ENCODE measurements around the gene NDFIP2.
A peak's percentile ranks its signal among the peaks of the same experiment; 100 is the strongest.

Gene NDFIP2

DNA sequence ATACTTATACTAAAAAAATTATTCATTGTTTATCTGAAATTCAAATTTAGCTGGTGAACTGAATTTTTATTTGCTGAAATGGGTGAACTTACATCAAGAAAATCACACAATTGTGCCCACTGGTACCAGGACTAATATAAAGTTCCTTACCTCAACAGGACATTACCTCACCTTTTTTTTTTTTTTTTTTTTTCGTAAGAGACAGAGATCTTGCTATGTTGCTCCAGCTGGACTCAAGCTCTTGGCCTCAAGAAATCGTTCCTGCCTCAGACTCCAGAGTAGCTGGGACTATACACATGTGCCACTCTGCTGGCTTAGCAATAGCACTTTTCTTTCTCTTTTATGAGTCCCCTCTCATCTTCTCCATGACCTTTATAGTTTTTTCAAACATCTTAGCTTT, 22.5 kb upstream of the NDFIP2 start:
- DNase-seq (ENCODE audit: low spot score): no peak

DNA sequence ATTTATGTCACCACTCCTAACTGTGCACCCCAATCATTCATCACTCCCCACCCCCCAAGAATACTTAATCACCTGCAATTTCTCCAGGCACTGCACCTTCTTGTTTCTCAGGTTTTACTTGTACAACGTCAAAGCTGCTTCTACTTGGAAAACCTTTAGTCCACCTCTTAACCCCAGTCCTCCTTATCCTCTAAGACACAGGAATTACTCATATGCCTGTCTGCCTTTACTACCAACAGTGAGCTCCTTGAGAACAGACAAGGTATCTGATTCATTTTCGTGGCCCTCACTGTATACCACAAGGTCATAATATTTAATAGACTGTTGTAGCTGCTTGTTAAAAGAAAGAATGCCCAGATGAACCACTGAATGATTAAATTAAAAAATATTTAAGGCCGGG, 21.0 kb upstream of the NDFIP2 start:
- DNase-seq (ENCODE audit: low spot score): no peak

DNA sequence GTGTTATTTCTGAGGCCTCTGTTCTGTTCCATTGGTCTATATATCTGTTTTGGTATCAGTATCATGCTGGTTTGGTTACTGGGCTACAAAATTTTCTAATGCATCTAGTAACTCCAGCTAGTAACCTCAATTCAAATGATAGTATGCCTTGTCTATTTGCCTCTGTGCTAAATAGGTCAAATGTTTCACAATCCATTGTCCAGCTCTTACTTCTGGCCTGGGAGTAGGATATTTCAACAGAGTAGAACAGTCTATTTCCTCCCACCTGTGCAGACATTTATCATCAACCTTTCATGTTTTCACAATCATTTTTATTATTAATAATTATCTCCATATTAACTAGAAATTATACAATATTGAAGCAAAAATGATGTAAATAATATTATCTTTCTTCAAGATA, 18.1 kb upstream of the NDFIP2 start:
- no peak for DNase-seq (ENCODE audit: low spot score)

DNA sequence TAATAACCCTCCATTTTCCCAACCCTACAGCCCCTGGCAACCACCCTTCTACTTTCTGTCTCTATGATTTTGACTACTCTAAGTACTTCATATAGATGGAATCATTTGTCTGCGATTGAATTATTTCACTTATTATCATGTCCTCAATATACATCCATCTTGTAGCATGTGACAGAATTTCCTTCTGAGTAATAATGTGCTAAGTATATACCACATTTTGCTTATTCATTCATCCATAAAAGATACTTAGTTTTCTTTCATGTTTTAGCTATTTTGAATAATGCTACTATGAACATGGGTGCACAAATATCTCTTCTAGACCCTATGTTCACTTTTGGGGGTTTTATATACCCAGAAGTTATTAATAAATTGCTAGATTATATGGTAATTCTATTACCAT, 17.4 kb upstream of the NDFIP2 start:
- no peak for DNase-seq (ENCODE audit: low spot score)

DNA sequence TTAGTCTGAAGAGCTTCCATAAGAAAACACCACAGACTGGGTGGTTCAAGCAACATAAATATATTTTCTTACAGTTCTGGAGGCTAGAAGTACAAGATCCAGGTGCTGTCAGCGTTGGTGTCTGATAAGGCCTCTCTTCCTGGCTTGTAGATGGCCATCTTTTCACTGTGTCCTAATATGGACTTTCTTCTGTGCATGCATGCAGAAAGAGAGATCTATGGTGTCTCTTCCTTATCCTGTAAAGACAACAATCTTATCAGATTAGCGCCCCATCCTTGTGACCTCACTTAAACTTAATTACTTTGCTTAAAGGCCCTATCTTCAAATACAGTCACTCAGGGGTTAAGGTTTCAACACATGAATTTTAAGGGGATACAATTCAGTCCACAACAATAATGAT, 14.1 kb upstream of the NDFIP2 start:
- no peak for DNase-seq (ENCODE audit: low spot score)

DNA sequence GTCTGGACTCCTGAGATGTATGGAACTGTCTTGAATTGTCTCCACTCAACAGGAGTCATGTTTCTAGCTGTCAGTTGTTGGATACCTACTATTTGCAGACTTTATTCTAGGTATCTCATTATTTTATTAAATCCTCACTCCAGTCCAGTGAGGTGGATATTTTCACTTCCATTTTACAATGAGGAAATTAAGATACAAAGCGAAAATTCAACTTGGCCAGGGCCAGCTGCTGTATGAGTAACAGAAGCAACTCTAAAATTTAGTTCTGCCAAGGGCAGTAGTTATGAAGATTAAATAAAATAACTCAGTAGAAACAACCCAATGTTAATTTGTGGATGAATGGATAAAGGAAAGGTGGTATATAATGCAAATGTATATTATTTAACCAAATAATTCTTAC, 12.6 kb upstream of the NDFIP2 start:
- no peak for DNase-seq (ENCODE audit: low spot score)

DNA sequence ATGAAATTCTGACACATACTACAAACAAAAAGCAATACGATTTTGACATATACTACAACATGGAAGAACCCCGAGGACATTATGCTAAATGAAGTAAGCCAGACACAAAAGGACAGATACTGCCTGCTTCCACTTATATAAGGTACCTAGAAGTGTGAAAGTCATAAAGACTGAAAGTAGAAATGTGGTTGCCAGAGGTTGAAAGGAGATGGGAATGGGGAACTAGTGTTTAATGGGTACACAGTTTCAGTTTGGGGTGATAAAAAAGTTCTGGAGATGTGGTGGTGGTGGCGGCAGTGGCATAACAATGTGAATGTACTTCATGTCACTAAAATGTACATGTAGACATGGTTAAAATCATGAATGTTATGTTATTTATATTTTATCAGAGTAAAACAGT, 12.1 kb upstream of the NDFIP2 start:
- DNase-seq (ENCODE audit: low spot score): no peak

DNA sequence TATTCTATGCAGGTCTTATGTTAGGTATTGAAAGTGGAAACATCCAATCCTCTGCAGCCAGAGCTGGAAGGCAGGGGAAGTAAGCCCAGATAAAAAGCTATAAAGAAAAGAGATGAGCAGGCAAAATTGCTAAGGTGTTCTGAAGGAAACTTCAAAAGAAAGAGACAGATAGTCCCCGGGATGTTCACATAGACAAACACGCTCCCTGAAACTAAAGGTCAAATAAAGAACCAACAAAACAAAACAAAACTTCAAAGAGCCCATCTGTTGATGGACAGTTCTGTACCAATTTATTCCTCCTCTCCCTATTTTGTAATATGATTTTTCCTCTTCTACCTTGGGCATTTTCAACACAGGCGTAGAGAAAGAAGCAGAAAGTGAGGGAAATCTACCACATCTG, 11.3 kb upstream of the NDFIP2 start:
- no peak for DNase-seq (ENCODE audit: low spot score)

DNA sequence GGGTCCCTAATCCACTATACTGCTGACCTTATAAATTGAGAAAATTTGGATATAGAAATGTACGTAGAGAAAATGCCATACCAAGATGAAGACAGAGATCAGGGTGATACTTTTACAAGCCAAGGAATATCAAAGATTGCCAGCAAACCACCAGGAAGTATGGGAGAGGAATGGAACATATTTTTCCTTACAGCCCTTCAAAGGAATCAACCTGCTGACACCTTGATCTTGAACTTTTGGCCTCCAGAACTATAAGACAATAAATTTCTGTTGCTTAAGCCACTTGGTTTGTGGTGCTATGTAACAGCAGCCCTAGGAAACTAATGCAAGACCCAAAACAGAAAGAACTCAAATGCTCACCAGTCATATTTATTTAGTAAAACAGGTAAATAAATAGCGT, 10.3 kb upstream of the NDFIP2 start:
- no peak for DNase-seq (ENCODE audit: low spot score)

DNA sequence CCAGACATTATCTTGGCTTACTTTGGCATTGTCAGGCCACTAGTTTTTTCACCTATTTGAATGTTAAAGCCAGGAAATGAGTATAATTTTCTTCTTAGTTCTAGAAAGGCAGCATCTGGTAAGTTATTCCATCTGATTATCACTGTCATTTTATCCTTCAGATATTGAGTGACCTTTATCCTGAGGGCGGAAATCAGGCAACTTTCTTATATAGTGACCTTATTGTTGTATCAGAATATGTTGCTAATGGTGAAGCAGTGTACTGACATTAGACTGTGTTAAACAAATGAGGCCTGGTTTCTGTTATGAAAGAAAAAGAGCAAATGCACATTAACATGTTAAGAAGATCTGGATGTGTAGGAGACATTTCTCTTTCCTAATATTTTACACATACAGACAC, 5.4 kb upstream of the NDFIP2 start:
- no peak for DNase-seq (ENCODE audit: low spot score)

DNA sequence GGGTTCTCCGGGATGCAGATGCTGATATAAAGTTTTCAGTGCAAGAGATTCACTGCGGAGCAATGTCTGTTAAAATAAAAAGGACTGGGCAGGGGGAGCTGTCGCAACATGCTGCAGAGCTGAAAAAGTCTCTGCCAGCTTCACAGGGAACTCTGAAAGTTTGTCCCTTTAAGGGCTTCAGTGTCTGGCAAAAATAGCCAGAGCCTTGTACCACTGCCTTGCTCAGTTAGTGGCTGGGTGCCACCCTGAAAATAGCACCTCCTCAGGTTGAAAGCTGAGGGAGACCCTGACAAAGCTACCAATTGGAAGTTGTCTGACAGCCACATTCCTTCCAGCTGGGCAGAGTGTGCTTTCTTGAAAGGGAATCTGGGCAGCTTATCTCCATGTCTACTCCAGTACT, 3.0 kb upstream of the NDFIP2 start:
- DNase-seq (ENCODE audit: low spot score): no peak

DNA sequence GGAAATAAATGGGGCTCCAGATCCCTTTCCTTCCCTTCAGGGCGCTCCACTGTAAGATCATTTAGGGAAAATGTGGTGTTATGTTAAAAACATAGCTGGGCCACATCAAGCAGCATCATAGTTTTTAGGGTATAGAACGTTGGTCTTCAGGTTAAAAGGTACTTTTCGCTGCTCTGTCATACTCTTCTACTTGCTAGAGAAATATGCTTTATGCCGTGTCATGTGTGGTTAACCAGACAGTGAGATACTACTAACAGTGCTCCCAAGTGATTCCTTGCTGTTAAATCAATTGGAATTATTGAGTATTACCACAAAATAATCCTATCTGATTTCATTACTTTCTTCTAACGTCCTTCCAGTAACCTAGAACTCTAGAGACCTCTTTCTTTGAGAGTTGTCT, 1.1 kb upstream of the NDFIP2 start:
- no peak for DNase-seq (ENCODE audit: low spot score)

DNA sequence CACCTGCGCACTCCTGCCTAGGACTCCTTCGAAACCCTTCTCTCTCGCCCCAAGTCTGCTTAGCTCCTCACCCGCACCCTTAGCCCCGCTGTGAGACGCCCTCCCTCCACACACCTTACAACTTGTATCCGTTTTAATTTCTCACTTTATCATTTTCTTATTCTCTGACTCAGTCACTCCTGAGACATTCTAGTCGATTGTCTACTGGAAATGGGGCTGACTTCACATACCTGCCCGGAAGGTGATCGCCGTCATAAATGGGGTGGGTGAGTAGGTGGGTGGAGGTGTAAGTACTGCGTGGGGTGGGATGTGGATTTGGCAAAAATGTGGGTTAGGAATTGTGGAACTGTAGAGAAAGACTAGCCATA, 714 bp downstream of the NDFIP2 start:
- peak; percentile 30 for DNase-seq (ENCODE audit: low spot score)

DNA sequence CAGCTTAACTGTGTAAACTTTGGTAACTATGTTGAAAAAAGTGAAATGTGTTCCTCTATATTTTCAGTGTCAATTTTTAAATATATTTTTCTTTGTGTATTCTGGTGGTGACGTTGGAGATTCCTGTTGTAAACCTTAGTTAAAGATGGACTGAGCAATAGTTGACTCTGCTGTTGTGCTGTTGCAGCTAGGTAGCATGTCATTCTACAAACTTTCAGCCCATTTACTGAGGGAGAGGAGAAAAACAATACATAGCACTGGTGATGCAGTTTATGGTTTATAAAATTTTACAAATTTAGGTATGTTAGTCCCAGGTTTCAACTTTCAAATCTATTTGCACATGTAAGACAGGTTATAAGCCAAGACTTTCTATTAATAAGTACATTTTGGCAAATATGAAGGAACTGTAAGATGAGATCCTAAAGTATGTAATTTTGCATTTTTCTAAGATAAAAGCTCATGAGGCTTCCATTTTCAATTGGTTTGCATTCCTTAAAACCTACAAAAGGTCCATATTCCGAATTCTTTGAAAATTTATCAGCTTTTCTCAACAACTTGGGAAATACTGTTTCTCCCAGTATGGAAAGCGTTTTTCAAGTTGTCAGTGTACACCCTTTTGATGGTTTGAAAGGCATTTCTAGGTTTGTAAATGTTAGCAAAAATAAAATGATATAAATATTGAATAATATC, 1.5 kb downstream of the NDFIP2 start:
- peak; percentile 49 for DNase-seq (ENCODE audit: low spot score)

DNA sequence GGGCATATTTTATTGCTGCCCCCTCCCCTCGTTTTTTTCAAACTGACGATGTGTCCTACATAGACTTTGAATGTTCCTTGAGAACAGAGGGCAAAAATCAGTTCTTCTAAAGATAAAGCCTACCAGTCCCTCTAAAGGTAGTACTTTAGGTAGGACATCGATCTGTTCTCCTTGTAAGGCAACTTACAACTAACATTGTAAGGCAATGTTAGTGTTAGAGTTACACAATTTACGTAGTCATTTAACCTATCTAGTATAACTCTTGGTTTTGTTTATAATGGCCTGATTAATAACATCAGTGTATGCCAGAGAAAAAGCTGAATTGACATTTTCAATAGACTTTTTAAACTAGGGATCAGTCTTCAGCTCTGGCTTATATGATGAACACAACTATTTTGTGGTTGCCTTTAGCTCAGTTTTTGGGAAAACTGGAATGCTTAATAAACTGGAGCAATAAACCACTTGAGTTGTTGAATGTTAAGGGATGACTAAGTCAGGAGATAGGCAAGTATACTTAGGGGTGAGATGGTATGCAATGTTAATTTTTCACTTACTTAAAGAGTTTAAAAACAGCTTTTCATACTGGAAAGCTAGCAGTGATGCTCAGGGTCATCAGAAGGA, 2.2 kb downstream of the NDFIP2 start:
- peak; percentile 20 for DNase-seq (ENCODE audit: low spot score)

DNA sequence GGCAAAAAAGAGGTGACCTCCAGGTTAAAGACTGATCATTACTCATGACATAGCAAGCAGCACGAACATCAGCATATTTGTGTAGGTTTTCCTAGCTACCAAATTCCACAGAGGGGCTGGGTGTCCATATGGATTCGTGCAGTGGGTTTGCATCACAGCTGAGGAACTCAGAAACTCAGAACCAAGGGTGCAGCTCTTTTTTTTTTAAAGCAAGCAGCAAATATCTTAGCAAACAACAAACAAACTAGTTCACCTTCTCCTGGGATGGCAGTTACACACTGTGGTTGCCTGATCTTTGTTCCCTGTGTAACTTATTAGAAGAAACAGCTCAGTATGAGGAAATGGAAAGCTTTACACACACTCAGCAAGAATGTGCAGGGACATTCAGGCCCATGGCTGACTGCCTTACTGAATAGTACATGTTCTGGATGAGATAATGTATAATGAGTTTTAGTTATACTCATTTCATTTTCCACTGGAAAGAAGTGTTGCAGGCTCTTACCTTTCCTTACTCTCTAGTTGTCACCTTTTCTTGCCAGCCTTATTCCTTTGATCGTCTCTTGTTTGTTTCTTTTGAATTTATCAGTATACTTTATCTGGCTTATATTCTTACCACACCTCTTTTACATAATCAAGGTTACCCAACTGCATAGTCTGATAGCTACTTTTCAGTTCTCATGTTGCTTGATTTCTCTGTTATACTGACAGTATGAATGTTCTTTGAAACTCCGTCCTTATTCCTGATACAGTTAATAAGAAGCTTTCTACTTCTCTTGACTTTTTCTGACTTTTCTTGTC, 4.3 kb downstream of the NDFIP2 start:
- DNase-seq (ENCODE audit: low spot score): peak; percentile 29

DNA sequence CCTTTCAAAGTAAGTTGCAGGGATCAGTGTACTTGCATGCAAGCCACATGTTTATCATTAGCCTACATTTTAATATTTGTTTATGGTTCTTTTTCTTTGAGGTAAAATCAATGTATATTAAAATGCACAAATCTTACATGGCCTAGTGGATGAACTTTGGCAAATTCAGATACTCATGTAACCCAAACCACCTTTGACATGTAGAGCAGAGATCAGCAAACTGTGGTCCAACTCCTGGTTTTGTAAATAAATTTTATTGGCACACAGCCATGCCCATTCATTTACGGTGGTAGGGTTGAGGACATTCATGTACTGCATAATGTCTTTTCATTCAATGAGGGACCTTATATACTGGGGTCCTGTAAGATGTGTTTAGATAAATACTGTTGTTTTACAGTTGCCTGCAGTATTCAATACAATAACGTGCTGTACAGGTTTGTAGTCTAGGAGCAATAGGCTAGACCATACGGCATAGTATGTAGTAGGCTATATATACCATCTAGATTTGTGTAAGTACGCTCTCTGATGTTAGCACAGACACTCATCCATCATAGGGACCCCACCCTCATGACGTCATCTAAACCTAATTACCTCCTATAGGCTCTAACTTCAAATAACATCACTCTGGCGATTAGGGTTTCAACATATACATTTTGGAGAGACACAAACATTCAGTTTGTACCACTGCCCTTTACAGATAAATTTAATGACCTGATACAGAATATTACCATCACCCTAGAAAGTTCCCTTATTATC, 5.7 kb downstream of the NDFIP2 start:
- no peak for DNase-seq (ENCODE audit: low spot score)

DNA sequence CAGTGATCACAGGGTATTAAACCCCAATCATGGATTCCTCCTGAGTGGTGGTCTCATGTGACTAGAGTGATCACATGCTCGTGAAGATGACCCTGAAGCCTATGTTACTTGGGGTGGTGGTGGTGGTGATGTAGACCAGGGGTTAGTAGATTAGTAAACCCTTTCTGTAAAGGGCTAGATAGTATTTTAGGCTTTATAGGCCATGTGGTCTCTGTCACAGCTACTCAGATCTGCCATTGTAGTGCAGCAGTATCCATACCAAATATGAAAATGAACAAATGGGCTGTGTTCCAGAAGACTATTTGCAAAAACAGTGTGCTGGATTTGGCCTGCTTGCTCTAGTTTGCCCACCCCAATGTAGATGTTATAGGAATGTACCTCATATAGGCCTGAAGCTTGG, 9.4 kb downstream of the NDFIP2 start:
- no peak for DNase-seq (ENCODE audit: low spot score)

DNA sequence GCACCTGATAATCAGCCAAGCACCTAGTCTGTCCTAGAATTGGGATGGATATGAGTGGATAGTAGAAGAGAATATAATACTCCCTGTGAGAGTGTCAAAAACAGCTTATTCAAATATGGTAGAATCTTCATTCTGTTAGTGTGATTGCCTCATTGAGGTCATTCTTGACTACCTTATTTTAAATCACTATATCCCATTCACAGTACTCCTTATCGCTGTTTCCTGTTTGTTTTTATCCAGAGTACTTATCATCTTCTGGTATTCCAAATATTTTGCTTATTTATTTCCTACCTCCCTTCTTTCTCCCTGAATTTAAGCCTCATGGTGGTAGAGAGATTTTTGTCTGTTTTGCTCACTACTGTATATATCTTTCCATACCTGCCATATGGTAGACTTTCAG, 9.9 kb downstream of the NDFIP2 start:
- DNase-seq (ENCODE audit: low spot score): no peak

DNA sequence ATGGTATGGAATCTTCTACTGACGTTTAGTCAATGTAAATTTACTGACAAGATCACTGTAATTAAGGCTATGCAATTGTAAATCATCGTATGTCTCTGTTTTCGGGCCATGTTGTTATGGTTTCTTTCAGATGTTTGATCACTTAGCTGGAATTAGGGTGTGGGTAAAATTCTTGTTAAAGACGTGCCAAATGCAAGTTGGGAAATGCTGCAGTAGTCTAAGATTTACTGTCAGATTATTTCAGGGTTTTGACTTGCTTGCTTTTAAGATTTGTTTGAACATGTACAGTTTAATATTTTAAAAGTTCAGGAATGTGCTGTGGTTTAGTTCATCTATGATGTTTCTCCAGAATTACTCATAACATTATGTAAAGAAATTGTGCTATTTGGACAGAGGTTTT, 10.8 kb downstream of the NDFIP2 start:
- DNase-seq (ENCODE audit: low spot score): no peak

DNA sequence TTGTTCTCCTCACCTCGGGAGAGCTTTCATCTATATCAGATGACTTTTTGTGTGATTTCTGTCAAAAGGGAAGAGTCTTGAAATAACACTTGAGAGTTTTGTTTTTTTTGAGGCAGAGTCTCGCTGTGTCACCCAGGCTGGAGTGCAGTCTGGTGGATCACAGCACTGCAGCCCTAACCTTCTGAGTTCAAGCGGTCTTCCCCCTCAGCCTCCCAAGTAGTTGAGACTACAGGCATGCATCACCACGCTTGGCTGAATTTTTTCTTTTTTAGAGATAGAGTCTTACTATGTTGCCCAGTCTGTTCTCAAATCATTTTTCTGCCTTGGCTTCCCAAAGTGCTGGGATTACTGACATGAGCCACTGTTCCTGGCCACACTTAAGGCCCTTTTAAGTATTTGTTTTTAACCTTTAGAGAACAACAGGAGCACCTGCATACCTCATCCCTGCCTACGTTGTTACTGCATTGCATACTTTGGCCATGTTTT, 11.4 kb downstream of the NDFIP2 start:
- no peak for DNase-seq (ENCODE audit: low spot score)

DNA sequence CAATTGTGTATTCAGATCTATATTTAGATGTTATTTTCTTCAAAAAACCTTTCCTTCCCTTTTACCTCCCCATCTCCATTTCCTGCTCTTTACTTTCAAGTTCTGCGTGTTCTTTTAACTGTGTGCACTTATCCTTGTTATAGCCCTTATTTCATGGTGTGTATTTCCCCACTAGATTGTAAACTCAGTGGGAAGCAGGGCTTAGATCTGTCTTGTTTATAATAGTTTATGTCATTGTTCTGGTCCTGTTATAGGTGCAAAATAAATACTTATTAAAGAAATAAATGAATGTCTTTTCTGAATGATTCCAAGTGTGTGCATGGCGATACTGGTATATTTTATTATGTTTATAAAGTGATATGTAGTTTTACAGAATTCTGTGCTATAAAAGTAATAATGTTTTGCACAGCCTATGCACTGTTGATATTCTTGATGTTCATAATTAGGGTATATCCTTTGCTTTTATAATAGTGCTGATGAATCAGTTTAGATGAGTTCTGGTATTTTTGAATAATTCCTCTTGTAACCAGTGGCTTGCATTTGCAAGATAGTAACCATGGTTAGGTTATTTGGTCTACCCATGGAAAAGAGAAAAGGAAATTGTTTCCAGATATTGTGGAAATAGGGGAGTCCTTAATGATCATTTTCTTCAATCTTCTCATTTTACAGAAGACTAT, 12.1 kb downstream of the NDFIP2 start:
- DNase-seq (ENCODE audit: low spot score): no peak
